Measurements from ENCODE around the gene MYO3B. TPM values are rescaled to one million over a fixed set of nuclear protein-coding genes. Genes with fewer than 3 reads are reported as not detected.

Gene MYO3B
- polyA plus RNA-seq, 1 donor (not counting 4 experiments of a cell fraction or from before 2014, with no cell fraction given) = 4.4 TPM

DNA sequence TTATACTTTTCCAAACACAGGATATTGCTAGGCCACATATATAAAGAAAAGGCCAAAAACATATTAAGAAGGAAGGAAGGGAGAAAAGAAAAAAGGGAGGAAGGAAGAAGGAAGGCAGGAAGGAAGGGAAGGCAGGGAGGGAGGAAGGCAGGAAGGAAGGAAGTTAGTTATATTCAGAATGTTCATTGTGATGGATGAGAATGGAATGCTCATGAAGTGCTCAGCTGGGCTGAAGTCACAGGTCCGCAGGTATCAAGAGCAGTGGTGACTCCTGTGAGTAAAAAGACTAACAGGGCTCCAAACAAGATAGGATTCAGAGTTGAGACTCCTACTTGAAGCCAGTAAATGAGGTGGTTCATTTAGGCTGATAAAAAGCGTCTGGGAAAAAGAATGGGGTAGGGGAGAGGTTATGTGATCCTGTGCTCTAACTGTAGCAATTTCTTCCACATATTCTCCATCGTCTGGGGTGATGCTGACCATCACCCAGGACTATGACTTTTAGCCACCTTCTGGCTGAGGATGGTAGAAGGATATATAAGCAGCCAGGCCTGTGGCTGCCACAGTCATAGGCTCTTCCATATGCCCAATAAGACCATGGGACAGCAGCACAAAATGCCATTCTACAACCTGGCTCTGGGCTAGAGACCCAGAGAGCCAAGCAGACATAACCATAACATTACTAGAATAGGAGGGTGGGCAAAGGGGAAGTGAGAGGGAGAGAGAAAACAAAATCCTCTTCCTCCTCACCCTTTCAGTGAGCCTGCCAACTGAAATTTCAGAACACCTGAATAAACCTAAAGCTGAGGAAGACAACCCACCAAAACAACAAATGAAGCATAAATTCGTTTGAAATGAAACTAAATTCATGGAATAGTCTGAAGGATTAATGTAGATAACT lies 173.2 kb downstream of the MYO3B start:
- no peak for DNase-seq (ENCODE audit: low read depth, low spot score)
- no peak for FAIRE-seq

GRCh38 chr2:170353723-170354122 lies 175.8 kb downstream of the MYO3B start:
- H3K36me3 ChIP-seq (ENCODE audit: control insufficient read depth in 2 of 2, extremely low read depth in 1 of 2, insufficient read depth in 2 of 2, low read length in 2 of 2) = no peaks in the 10 kb centered on the region
- H4K20me1 ChIP-seq (ENCODE audit: control insufficient read depth, extremely low read depth, insufficient read depth, low read length) = no peaks in the 10 kb centered on the region
- no peak overlapping the region for H3K4me3 ChIP-seq (ENCODE audit: control insufficient read depth in 2 of 3, extremely low read depth in 1 of 3, insufficient read depth in 2 of 3, low read depth in 1 of 3, low read length in 3 of 3)
- DNase-seq (ENCODE audit: low read depth, low spot score) (no peak), FAIRE-seq (no peak)
- H3K4me2 ChIP-seq (ENCODE audit: control insufficient read depth, extremely low read depth, insufficient read depth, low read depth, low read length) = no peak overlapping the region
- no peaks in the 10 kb centered on the region for H3K9me1 ChIP-seq (ENCODE audit: control insufficient read depth, extremely low read depth, insufficient read depth, low read length)
- H3K4me1 ChIP-seq (ENCODE audit: control insufficient read depth, extremely low read depth, insufficient read depth, low read length) = no peaks in the 10 kb centered on the region
- H3K27me3 ChIP-seq (ENCODE audit: control insufficient read depth, extremely low read depth, insufficient read depth, low read length) = no peaks in the 10 kb centered on the region
- dilution Hi-C loops (cut with MboI; ENCODE audit: extremely low pct_ligation_motif_present, low sequenced_read_pairs) = no loop called here
- H3K9ac ChIP-seq (ENCODE audit: control insufficient read depth, extremely low read depth, insufficient read depth, low read length) = no peak overlapping the region
- no peak for TF ChIP-seq EZH2 (IDR thresholded peaks at IDR 0.05; ENCODE audit: low read length)
- no peaks in the 10 kb centered on the region for H3K9me3 ChIP-seq (ENCODE audit: control insufficient read depth, low read depth, low read length)
- no peak overlapping the region for H2AFZ ChIP-seq (ENCODE audit: control insufficient read depth, low read length)
- no peaks in the 10 kb centered on the region for H3K79me2 ChIP-seq (ENCODE audit: control insufficient read depth, insufficient read depth, low read length)
- no peak overlapping the region for H3K27ac ChIP-seq (ENCODE audit: control insufficient read depth, insufficient read depth, low read length)

More for the DNA sequence above, 173.2 kb downstream of the MYO3B start:
- no peak overlapping the region for H3K4me3 ChIP-seq (ENCODE audit: control insufficient read depth in 2 of 3, extremely low read depth in 1 of 3, insufficient read depth in 2 of 3, low read depth in 1 of 3, low read length in 3 of 3)
- H3K4me1 ChIP-seq (ENCODE audit: control insufficient read depth, extremely low read depth, insufficient read depth, low read length) = no peaks in the 10 kb centered on the region
- no peak overlapping the region for H3K4me2 ChIP-seq (ENCODE audit: control insufficient read depth, extremely low read depth, insufficient read depth, low read depth, low read length)
- no peaks in the 10 kb centered on the region for H3K27me3 ChIP-seq (ENCODE audit: control insufficient read depth, extremely low read depth, insufficient read depth, low read length)
- H3K9me1 ChIP-seq (ENCODE audit: control insufficient read depth, extremely low read depth, insufficient read depth, low read length) = no peaks in the 10 kb centered on the region
- no peak overlapping the region for H2AFZ ChIP-seq (ENCODE audit: control insufficient read depth, low read length)
- H4K20me1 ChIP-seq (ENCODE audit: control insufficient read depth, extremely low read depth, insufficient read depth, low read length) = no peaks in the 10 kb centered on the region
- H3K27ac ChIP-seq (ENCODE audit: control insufficient read depth, insufficient read depth, low read length) = no peak overlapping the region
- dilution Hi-C loops (cut with MboI; ENCODE audit: extremely low pct_ligation_motif_present, low sequenced_read_pairs) = no loop called here
- H3K9me3 ChIP-seq (ENCODE audit: control insufficient read depth, low read depth, low read length) = no peaks in the 10 kb centered on the region
- no peak overlapping the region for H3K9ac ChIP-seq (ENCODE audit: control insufficient read depth, extremely low read depth, insufficient read depth, low read length)
- no peaks in the 10 kb centered on the region for H3K36me3 ChIP-seq (ENCODE audit: control insufficient read depth in 2 of 2, extremely low read depth in 1 of 2, insufficient read depth in 2 of 2, low read length in 2 of 2)
- TF ChIP-seq, protein P1, sequence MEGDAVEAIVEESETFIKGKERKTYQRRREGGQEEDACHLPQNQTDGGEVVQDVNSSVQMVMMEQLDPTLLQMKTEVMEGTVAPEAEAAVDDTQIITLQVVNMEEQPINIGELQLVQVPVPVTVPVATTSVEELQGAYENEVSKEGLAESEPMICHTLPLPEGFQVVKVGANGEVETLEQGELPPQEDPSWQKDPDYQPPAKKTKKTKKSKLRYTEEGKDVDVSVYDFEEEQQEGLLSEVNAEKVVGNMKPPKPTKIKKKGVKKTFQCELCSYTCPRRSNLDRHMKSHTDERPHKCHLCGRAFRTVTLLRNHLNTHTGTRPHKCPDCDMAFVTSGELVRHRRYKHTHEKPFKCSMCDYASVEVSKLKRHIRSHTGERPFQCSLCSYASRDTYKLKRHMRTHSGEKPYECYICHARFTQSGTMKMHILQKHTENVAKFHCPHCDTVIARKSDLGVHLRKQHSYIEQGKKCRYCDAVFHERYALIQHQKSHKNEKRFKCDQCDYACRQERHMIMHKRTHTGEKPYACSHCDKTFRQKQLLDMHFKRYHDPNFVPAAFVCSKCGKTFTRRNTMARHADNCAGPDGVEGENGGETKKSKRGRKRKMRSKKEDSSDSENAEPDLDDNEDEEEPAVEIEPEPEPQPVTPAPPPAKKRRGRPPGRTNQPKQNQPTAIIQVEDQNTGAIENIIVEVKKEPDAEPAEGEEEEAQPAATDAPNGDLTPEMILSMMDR (optimal IDR thresholded peaks at IDR 0.05 in 1 of 3, IDR thresholded peaks at IDR 0.05 in 1 of 3, conservative IDR thresholded peaks at IDR 0.05 in 1 of 3; ENCODE audit: extremely low read depth in 1 of 3, insufficient read depth in 2 of 3, low read length in 3 of 3) = no peak
- no peak for TF ChIP-seq EZH2 (IDR thresholded peaks at IDR 0.05; ENCODE audit: low read length)
- no peaks in the 10 kb centered on the region for H3K79me2 ChIP-seq (ENCODE audit: control insufficient read depth, insufficient read depth, low read length)
